Esophagus (tissue), 2 donors: Measurements from ENCODE around the gene C12orf43. TPM values are rescaled to one million over a fixed set of nuclear protein-coding genes. Genes with fewer than 3 reads are reported as not detected.
A peak's percentile ranks its signal among the peaks of the same experiment; 100 is the strongest.
"Not testable (repeated sequence)": the region's sequence is repeated elsewhere in the genome, so short reads cannot be mapped to it uniquely, and the experiment has no call there.

Experiments used
- H3K27ac ChIP-seq, 2 donors: one replicate each; pipeline ENCODE4 v1.5.1; 2013; ENCODE audit warnings: low read depth in 2 of 2, mild to moderate bottlenecking in 2 of 2, inconsistent platforms in 1 of 2, low read length in 1 of 2, moderate library complexity in 1 of 2
- H3K27me3 ChIP-seq, 2 donors: one replicate each; pipeline ENCODE4 v1.6.1; 2013; ENCODE audit warnings: low read length in 2 of 2, control low read depth in 1 of 2, mild to moderate bottlenecking in 1 of 2; ENCODE audit not compliant: insufficient read depth in 2 of 2, control insufficient read depth in 1 of 2
- H3K36me3 ChIP-seq, 2 donors: one replicate each; pipeline ENCODE4 v1.6.1; 2013; ENCODE audit warnings: low read length in 1 of 2; ENCODE audit not compliant: control insufficient read depth in 2 of 2, insufficient read depth in 2 of 2
- H3K4me1 ChIP-seq, 2 donors: one replicate each; pipeline ENCODE4 v1.6.1; 2013; ENCODE audit warnings: low read length in 1 of 2; ENCODE audit not compliant: control insufficient read depth in 2 of 2, insufficient read depth in 2 of 2
- H3K4me3 ChIP-seq, 2 donors: one replicate each; pipeline ENCODE4 v1.5.1; 2013; ENCODE audit warnings: low read length in 2 of 2, mild to moderate bottlenecking in 2 of 2, low read depth in 1 of 2, moderate library complexity in 1 of 2
- H3K9me3 ChIP-seq, 2 donors: one replicate each; pipeline ENCODE4 v1.6.1; 2013; ENCODE audit warnings: mild to moderate bottlenecking in 2 of 2, low read depth in 1 of 2, low read length in 1 of 2, moderate library complexity in 1 of 2; ENCODE audit not compliant: control insufficient read depth in 2 of 2, insufficient read depth in 1 of 2
- WGBS, 2 donors: extraction: QIAGEN DNeasy Blood & Tissue Kit; methylation state at CpG; one replicate each; pipeline ENCODE4 v1.1.7; 2013; 5-methylcytosine and 5-hydroxymethylcytosine counted together
- polyA plus RNA-seq, 2 donors: library from polyadenylated mRNA; stranded (reverse); fragments of 200-250 nt; gene quantifications; one replicate each; pipeline ENCODE4 v1.2.3, GENCODE V29; 2013
- donor health status: healthy with polysubstance abuse.
- donor health status: Bipolar disorder and iron deficiency.

The C12orf43 gene
- polyA plus RNA-seq, 2 donors: 5.4 to 9.2 TPM

DNA sequence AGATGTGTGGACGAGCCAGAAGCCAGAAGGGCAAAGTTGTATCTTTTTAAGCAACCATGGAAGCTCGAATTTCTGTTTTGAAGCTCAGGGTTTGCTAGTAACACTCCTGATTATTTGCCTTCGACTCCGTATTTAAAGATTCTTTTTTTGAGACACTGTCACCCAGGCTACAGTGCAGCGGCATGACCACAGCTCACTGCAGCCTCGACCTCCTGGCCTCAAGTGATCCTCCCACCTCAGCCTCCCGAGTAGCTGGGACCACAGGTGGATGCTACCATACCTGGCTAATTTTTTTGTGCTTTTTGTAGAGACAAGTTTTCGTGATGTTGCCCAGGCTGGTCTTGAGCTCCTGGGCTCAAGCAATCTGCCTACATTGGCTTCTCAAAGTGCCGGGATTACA lies 41.5 kb upstream of the C12orf43 start:
- no peaks in the 10 kb centered on the region for H3K36me3 ChIP-seq
- H3K4me1 ChIP-seq: peaks cover 0 to 3% of the 10 kb centered on the region in 2 donors
- H3K4me3 ChIP-seq: no peak overlapping the region
- no peaks in the 10 kb centered on the region for H3K27me3 ChIP-seq
- H3K27ac ChIP-seq: no peak overlapping the region
- 66 to 70% methylated on average over 9 of the region's 9 CpGs for WGBS, 2 donors
- no peaks in the 10 kb centered on the region for H3K9me3 ChIP-seq

- H3K27ac ChIP-seq: no peak overlapping the region
- no peaks in the 10 kb centered on the region for H3K9me3 ChIP-seq
- no peaks in the 10 kb centered on the region for H3K4me1 ChIP-seq
- H3K4me3 ChIP-seq: no peak overlapping the region
- no peaks in the 10 kb centered on the region for H3K36me3 ChIP-seq
- no peaks in the 10 kb centered on the region for H3K27me3 ChIP-seq
- 91 to 92% methylated on average over 11 of the region's 11 CpGs for WGBS, 2 donors
Measured at GRCh38 chr12:121053706-121054105, 37.4 kb upstream of the C12orf43 start.

DNA sequence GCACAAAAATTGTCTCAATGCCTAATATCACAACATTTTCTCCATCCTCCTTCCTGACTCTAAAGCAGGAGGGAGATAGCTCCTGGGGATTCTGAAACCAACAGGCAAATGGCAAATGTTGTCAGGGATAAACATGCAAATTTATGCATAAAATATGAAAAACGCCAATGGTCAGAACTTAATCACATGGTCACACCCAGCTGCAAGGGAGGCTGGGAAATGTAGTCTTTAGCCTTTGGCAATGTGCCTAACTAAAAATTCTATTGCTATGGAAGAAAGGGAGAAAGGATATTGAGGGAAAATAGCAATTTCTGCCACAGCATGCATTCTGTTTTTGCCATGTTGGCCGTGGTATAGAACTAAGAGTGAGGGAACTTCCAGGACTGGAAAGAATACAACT lies 34.4 kb upstream of the C12orf43 start:
- H3K36me3 ChIP-seq: no peaks in the 10 kb centered on the region
- H3K4me3 ChIP-seq: no peak overlapping the region
- no peaks in the 10 kb centered on the region for H3K9me3 ChIP-seq
- H3K27me3 ChIP-seq: no peaks in the 10 kb centered on the region
- H3K4me1 ChIP-seq: no peaks in the 10 kb centered on the region
- no peak overlapping the region for H3K27ac ChIP-seq
- 65 to 72% methylated on average over 2 of the region's 2 CpGs for WGBS, 2 donors

- Histone ChIP-seq H3K4me1 (no peaks in the 10 kb centered on the region), H3K4me3 (no peak overlapping the region)
- WGBS, 2 donors: 79% methylated on average over 7 of the region's 7 CpGs
Measured at GRCh38 chr12:121048442-121048841, 32.2 kb upstream of the C12orf43 start.

GRCh38 chr12:121047400-121047799 lies 31.1 kb upstream of the C12orf43 start:
- H3K27me3 ChIP-seq, H3K9me3 ChIP-seq, H3K4me1 ChIP-seq, H3K4me3 ChIP-seq, H3K27ac ChIP-seq, H3K36me3 ChIP-seq: not testable (repeated sequence)
- WGBS, 2 donors: 71 to 82% methylated on average over 12 of the region's 12 CpGs

More at GRCh38 chr12:121048442-121048841, 32.2 kb upstream of the C12orf43 start:
- Histone ChIP-seq H3K36me3 (no peaks in the 10 kb centered on the region), H3K27me3 (no peaks in the 10 kb centered on the region), H3K27ac (no peak overlapping the region), H3K9me3 (no peaks in the 10 kb centered on the region)

- Histone ChIP-seq H3K36me3 (no peaks in the 10 kb centered on the region), H3K27ac (no peak overlapping the region), H3K27me3 (no peaks in the 10 kb centered on the region), H3K4me1 (peaks cover 0 to 3% of the 10 kb centered on the region in 2 donors), H3K9me3 (no peaks in the 10 kb centered on the region), H3K4me3 (no peak overlapping the region)
- 82 to 85% methylated on average over 4 of the region's 4 CpGs for WGBS, 2 donors
Measured at GRCh38 chr12:121043067-121043466, 26.8 kb upstream of the C12orf43 start.

- WGBS, 2 donors: 24 to 25% methylated on average over 13 of the region's 13 CpGs
- no peaks in the 10 kb centered on the region for H3K9me3 ChIP-seq
- H3K27me3 ChIP-seq: no peaks in the 10 kb centered on the region
- peaks cover 0 to 3% of the 10 kb centered on the region in 2 donors for H3K4me1 ChIP-seq
- peak within 1 kb of the TSS; percentile 59 to 61 for H3K4me3 ChIP-seq
- H3K36me3 ChIP-seq: no peaks in the 10 kb centered on the region
- H3K27ac ChIP-seq: peak within 1 kb of the TSS; percentile 49 to 69
Measured at GRCh38 chr12:121038861-121039668, 22.8 kb upstream of the C12orf43 start, which contains the start of gene OASL. OASL (minus strand) TSS chr12:121039246; CDS start chr12:121038971, 275 bp downstream.

DNA sequence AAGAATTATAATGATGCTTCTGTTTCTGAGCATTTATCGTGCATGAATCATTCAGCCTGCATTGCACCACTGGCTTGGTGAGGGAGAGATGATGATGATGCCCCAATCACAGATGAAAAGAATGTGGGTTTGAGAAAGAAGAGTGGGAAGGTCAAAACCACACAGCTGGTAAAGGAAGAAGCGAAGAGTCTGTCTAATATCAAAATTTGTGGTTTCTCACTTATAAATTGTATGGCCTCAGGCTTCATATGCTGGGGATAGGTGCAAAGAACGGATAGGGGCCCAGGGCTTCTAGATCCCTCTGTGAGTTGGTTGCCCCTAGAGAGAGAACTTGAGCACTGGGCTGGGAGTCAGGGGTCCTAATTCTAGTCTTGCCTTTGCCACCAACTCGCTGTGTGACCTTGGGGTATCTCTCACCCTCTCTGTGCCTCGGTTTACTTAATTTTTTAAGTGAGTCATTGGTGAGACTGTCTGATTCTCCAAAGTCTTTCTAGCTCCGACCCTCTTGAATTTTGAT lies 20.6 kb upstream of the C12orf43 start:
- no peak overlapping the region for H3K27ac ChIP-seq
- H3K36me3 ChIP-seq: no peaks in the 10 kb centered on the region
- no peaks in the 10 kb centered on the region for H3K27me3 ChIP-seq
- WGBS, 2 donors: 71 to 79% methylated on average over 6 of the region's 6 CpGs
- H3K4me1 ChIP-seq: peaks cover 0 to 9% of the 10 kb centered on the region in 2 donors
- no peak overlapping the region for H3K4me3 ChIP-seq
- H3K9me3 ChIP-seq: no peaks in the 10 kb centered on the region

GRCh38 chr12:121034616-121035305 lies 18.5 kb upstream of the C12orf43 start:
- Histone ChIP-seq H3K4me1 (peaks cover 0 to 9% of the 10 kb centered on the region in 2 donors), H3K27ac (peak overlapping the region in 1 of 2 donors; percentile 67), H3K4me3 (no peak overlapping the region), H3K9me3 (no peaks in the 10 kb centered on the region), H3K27me3 (no peaks in the 10 kb centered on the region), H3K36me3 (no peaks in the 10 kb centered on the region)
- 76 to 81% methylated on average over 9 of the region's 9 CpGs for WGBS, 2 donors
